HG03378 (cell line): ENCODE measurements around the gene SLC13A3.

ENCODE experiments used
- ATAC-seq: cut with Tn5 transposase; IDR thresholded peaks from one replicate; pipeline ENCODE4 v1.9.1; 2021; ENCODE audit warnings: mild to moderate bottlenecking, moderate library complexity; ENCODE audit not compliant: unreplicated experiment

The SLC13A3 gene

DNA sequence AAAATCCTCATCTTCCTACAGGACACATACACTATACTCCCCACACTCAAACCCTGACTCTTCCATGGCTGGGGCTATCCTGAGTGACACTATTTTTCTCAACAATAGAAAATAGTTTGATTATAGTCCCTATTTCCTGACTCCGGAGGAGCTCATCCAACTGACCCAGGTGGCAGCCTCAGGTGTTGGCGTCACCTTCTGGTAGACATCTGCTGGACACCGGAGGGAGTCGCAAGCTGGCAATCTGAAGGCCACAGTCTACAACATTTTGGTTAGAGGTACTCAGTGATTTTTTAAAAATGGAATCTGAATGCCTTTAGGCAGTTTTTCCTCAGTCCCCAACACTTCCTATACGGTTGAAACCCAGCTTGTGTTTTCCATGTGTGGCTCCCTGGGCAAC is 68.6 kb downstream of the SLC13A3 start:
- no peak for ATAC-seq

DNA sequence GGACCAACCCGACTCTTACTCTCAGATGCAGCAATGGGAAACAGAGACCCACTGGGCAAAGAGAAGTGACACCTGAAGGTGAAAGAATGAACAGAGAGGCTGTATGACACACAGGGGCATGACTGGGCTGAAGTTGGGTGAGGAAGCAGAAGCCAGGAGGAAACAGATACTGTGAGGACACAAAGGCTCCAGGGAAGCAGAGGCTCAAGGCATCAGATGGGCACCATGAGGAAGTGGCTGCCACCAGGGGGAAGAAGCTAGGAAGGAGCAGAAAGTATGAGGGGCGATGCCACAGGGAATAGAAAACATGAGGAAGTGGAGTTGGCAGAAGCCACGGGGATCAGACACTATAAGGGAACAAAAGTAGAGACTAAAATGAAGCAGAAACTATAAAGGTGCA is 69.9 kb downstream of the SLC13A3 start:
- ATAC-seq: no peak

DNA sequence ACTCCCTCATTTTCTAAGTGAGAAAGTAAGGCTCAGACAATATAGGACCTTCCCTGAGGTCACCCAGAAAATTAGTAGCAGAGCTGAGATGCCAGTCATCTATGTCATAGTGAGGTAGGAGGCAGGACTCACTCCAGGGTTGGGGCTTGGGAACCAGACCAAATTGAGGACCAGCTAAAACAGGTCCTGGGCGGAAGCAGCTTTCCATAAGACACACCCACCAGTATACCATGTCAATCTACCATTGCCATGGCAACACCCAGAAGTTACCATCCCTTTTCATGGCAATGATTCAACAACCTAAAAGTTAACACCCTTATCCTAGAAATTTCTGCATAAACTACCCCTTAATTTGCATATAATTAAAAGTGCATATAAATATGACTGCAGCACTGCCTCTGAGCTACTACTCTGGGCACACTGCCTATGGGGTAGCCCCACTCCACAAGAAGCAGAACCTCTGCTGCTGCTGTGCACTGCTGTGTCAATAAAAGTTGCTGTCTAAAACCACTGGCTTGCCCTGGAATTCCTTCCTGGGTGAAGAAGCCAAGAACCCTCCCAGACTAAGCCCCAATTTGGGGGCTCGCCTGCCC is 70.5 kb downstream of the SLC13A3 start:
- ATAC-seq: no peak

DNA sequence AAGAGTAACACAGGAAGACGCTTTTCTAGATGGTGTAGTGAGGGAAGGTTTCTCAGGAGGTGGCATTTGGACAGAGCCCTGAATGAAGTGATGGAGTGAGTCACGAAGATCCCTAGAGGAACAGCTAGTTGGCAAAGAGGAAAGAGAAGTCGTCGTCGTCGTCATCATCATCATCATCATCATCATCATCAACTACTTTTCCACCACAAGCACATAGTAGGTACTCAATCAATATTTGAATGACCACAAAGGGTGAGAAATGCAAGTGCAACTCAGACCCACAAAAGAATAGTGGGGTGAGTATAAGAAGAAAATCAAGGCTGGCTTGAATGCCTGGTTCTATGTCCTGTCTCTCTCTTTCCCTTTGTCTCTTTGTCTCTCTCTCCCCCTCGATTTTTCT is 72.5 kb downstream of the SLC13A3 start:
- no peak for ATAC-seq

DNA sequence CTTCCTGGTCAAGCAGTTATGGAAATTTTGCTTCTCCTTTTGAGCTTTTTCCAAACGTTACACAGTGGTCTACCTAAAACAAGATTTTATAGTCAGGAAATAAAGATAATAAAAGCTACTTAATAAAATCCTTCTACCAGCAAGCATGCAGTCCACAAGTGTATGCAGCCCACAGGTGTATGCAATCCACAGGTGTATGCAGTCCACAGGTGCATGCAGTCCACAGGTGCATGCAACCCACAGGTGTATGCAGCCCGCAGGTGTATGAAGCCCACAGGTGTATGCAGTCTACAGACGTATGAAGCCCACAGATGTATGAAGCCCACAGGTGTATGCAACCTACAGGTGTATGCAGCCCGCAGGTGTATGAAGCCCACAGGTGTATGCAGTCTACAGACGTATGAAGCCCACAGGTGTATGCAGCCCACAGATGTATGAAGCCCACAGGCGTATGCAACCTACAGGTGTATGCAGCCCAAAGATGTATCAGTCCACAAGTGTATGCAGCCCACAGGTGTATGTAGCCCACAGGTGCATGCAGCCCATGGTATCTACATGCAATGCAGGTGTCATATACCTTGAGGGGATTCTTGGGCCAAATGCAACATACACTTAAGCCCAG is 74.4 kb downstream of the SLC13A3 start:
- no peak for ATAC-seq

DNA sequence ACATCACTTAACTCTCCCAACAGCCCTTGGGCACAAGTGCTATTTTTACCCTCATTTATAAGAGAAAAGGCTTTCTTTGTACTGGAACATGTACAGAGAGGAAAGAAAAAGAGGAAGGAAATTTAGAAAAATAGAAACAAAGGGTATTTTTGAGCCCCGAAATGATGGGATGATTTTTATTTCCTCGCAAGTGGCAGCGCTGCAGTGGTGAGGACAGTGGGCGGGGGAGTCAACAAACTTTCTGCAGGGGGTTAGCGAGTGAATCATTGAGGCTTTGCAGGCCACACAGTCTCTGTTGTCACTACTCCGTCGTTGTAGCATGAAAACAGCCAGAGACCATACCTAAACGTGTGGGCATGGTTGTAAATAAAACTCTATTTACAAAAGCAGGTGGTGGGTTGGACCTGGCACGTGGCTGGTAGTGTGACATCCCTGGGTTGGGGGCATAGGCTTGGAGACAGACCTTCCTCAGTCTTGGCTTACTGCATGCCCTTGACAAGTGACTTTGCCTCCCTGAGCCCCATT is 75.3 kb downstream of the SLC13A3 start:
- no peak for ATAC-seq

DNA sequence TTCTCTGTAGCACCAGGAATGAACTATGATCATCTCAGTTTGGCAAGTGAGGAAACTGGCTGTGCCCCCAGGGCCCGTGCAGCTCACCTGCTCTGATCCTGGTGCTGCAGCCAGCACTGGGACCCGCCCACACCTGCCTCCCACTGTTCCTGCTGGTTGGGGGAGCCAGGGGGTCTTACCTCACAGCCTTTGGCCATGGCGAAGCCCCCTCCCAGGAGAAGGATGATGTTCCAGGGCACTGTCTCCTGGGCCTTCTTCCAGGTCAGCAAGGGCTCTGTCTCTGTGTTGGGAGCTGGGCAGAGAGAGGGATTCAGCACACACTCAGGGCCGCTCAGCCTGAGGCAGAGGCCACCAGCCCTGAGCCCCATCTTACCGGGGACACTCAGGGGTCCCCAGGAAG is 75.9 kb downstream of the SLC13A3 start:
- ATAC-seq: no peak

DNA sequence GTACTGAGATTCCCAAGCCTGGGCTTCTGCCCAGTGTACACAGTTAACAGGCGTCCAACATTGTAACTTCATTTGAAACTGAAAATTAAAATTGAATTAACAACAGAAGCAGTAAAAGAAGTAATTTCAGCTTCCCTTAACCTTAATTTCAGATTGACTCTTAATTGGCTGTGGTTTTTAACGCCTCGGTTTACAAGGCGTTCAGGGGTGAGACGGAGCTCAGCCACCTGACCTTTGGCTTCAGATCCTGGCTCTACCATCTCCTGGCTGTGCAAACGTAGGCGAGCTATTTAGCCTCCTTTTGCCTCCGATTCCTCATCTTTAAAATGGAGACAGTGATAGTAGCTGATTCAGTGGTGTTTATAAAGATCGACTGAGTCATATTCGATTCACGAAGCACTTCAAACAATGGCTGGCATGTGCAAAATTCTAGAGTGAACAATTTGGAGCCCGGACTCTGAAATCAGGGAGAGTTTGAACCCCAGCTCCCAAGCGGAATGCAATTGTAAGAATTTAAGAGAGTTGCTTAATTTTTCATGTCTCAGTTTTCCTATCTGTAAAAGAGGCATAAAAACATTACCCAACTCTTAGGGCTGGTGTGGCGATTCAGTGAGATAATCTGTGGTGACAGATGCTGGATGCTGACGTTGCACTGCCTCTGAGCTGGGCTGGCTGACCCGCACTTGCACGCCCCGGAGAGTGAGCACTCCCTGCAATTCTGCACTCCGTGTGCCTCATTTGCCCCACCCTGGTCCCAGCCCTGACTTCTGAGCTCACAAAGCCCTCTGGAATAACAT is 77.3 kb downstream of the SLC13A3 start:
- no peak for ATAC-seq

DNA sequence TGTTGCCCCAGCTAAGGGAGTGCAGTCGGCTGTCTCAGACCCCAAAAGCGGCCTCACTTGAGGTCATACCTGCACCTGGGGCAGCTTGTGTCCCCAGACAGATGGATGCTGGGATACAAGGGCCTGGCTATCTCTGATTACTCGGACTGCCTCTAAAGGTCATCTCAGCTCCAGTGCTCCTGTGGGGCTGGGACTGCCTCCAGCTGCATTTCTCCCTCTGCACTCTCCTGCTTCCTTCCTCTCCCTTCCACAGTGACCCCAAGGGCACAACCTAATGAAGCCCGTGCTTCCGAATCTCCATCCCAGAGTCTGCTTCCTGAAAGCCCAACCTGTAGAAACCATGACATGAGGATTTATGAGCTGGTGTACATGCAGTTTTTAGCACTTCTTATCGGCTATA is 78.0 kb downstream of the SLC13A3 start:
- ATAC-seq: no peak

DNA sequence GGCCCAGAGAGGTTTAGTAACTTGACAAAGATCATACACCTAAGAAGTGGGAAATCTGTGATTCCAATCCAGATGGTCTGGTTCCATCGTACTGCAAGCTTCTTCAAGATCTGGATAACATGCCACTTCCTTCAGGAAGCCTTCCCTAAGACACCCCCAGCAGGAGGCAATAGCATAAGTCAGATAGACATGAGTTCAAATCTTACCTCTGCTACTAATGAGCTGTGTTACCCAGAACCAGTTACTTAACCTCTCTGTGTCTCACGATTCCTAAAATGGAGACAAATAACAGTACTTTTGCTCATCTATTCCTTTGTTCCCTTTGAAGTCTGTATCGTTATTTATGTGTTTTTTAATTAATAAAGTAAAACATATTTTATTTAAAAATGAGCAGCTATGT is 78.5 kb downstream of the SLC13A3 start:
- ATAC-seq: no peak

DNA sequence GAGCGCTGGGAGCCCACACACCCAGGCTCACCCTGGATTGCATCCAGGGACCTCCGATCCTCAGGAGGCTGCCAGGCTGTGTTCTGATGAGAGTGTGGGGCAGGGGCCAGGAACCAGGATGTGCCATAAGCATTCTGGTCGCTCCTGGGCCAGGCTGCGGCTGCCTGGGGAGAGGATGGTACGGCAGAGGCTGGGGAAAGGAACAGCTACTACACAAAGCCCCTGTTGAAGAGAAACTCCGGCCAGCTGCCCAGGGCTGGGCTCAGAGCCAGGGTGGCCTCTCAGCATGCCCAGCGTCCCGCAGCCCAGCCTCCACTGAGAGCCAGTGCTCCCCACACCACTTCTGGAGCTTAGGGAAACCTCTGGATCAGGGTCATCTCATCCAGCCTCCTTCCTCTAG is 79.1 kb downstream of the SLC13A3 start:
- no peak for ATAC-seq

DNA sequence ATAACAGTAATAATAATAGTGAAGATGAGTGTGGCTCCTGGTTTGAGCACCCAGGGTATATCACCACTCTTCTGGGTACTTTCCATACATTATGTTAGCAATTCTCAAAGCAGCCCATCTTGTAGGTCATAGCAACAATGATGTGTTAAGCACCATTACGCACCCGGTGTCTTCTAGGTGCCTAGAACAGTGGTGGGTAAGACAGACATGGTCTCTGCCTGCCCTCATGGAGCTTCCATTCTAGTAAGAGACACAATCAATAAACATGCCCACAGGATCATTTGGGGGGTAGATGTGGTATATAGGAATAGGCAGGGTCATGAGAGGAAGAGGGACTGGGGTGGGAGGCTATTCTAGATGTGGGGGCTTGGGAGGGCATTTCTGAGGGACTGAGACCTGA is 79.8 kb downstream of the SLC13A3 start:
- no peak for ATAC-seq

DNA sequence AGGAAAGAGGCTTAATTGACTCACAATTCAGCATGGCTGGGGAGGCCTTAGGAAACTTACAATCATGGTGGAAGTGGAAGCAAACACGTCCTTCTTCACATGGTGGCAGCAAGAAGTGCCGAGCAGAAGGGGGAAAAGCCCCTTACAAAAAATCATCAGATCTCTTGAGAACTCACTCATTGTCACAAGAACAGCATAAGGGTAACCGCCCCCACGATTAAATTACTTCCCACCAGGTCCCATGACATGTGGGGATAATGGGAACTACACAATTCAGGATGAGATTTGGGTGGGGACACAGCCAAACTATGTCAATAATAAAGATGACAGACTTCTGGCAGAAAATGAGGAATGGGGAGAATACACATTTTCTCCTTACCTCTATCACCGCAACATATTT is 80.3 kb downstream of the SLC13A3 start:
- no peak for ATAC-seq

DNA sequence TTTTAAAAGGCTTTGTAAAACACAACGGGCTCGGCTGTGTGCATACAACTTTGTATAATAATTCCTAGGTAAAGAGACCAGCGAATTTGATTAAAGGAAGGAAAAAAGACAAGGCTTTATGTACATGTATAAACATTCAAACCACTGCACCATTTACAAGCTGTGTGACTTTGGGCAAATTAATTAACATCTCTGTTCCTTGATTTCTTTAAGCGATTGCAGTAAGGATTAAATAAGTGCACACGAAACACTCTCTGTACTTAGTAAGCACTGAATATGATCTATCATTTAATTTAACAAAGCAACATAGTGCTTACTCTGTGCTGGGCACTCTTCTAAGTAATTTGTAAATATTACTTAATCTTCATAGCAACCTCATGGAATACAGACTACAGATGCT is 81.3 kb downstream of the SLC13A3 start:
- no peak for ATAC-seq

DNA sequence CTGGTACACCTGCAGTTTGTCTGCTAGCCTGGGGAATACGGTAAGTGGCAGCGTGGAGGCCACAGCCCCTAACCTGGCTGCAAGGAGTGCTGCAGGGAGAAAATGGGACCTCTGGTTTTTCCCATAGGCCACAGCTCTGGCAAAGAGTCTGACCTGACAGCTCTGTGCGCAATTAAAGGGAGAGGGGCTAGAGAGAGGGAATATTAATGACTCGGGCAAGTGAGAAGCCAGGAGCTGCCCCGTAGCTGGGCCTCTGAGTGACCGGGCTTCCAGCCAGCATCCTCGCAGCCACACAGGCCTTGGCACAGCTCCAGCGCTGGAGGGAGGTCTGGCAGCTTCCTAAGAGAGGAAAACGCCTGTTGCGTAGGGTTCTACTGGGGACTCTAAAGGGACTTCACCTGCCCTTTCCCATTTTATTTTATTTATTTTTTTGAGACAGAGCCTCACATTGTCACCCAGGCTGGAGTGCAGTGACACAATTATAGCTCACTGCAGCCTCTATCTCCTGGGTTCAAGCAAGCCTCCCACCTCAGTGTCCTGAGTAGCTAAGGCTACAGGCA is 82.6 kb downstream of the SLC13A3 start:
- no peak for ATAC-seq

DNA sequence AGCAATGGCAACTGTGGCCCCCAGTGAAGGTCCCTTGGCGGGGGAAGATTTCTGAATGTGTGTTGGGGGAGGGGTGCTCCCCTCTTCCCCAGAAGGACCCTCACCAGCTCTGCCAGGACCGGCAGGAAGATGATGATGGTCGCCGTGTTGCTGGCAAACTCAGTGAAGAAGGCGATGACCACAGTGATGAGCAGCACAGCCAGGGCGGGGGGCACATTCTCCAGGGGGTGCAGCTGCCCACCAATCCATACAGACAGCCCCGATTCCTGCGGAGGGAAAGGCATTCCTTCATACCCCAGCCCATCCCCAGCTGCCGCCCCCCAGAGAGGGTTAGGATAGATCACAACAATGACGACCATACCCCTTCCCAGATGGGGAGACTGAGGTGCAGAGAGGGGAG is 85.1 kb downstream of the SLC13A3 start:
- no peak for ATAC-seq

DNA sequence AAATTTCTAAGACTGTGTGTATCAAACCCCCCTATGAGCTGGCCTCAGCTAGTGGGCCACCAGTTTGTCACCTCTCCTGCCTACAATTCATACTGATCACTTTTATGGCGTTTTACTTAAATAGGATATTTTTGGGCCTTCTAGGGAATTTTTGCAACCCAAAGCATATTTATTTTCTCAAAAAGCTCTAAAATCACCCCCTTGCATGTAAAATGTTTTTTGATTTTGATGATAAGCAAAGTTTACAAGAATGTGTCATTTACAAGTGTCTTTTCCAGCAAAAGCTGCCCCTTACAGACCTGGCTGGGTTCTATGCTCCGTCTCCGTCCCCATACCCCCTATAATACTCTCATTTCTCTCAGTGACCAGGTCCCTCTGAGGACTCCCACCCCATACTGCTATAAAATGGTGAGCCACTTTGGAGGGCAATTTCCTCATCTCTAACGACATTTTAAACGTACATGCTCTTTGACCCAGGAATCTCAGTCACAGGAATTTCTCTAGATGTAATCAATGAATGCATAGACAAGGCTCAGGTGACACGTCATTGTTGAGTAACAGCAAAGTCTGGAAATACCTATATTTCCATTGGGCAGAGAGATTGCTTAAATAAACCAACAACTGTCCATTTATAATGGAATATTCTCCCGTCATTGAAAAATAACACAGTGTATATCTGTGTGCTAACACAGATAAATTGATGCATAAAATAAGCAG is 86.9 kb downstream of the SLC13A3 start:
- ATAC-seq: no peak

DNA sequence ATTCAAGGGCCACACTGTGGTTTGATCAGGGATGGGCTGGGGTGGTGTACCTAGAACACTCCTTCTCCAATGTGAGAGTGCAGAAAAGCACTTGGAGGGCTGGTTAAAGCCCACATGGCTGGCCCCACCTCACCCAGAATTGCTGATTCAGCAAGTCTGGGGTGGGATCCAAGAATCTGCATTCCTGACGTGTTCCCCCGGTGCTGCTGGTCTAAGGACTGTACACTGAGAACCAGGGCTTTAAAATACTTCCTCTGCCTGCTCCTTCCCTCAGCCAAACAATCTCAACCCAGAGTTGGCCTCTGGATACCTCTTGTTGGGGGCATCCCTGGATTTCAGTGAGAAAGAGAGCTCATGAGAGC is 87.4 kb downstream of the SLC13A3 start:
- ATAC-seq: no peak

DNA sequence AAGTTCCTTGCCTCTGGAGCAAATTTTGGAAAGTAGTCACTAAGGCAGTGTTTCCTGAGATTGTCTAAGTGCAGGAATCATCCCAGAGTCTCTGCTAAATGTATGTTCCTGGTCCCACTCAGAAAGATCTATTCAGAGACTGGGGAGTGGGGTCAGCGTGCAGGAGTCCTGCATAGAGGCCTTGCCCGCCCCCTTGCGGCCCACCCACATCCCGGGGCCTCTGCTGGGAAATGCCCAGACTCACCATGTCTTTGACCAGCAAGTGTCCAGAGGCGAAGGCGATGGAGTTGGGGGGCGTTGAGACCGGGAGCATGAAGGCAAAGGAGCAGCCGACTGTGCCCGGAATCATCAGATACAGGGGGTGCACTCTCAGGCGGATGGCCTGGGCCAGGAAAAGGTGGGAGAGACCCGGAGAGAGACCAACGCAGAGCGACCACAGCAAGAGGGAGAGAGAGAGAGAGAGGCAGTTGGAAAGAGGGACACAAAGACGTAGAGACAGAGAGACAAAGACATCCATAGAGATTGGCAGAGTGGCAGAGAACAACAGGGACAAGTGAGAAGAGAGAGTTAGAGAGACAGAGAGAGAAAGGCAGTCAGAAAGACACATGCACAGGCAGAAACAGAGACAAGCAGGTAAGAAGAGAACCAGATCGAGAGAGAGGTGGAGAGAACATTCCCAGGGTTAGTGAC is 87.9 kb downstream of the SLC13A3 start:
- ATAC-seq: no peak

DNA sequence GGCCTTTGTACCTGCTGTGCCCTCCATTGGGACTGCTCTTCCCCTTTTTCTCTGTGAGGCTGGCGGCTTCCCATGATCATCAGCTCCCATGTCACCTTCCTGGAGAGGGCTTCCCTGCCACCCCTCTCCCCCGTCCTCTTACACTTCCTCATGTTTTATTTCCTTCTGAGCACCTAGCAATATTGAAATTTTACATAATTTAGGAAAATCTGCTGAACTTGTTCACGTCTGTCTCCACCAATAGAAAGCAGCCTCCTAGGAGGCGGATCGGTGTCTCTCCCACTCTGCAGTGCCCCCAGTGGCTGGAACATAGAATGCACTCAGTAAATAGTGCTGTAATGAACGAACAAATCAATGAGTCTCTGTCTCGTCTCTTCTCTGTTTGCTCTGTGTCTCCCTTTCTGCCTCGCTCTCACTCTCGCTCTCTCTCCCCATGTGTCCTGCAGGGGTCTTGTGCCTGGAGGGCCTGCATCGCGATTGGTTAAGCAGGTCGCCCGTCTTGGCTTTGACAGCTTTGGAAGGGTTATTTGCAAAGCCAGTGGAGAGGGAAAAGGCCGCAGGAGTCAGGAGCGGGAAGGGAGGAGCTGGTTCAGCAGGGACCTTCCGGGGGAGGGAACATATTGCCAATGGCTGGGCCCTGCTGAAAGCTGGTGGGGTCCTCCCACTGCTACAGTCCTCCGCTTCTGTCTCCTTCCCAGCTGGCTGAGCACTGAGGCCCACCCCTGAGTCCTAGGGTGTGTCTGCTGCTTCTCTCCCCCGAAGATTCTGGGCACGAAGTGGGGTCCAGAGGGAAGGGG is 88.7 kb downstream of the SLC13A3 start:
- peak; percentile 60 for ATAC-seq
